CD4-positive, alpha-beta T cell treated with Interferon gamma for 1 hour (primary cell): Measurements from ENCODE around the gene INSL6.
"Not testable (repeated sequence)": the region's sequence is repeated elsewhere in the genome, so short reads cannot be mapped to it uniquely, and the experiment has no call there.

Source experiments
- DNase-seq: peaks from one replicate; pipeline ENCODE4 v3.0.0-alpha.2; 2020

Gene INSL6

GRCh38 chr9:5185220-5185840 is at the start of gene INSL6:
Gene INSL6 (minus strand): TSS chr9:5185639. CDS start chr9:5185602, 37 bp downstream.
- DNase-seq, result no peak

- DNase-seq, result no peak
These were observed 45.8 kb upstream of the INSL6 start, which contains the start of gene INSL4 for GRCh38 chr9:5231212-5231611. Gene INSL4 (plus strand): TSS chr9:5231419. CDS start chr9:5231524, 105 bp downstream.

- no peak for DNase-seq
These were observed 45.1 kb upstream of the INSL6 start for GRCh38 chr9:5230554-5230953.

- no peak for DNase-seq
These were observed 19.6 kb upstream of the INSL6 start for GRCh38 chr9:5205071-5205470.

GRCh38 chr9:5195463-5195862 is 10.0 kb upstream of the INSL6 start:
- DNase-seq, result no peak

- no peak for DNase-seq
These were observed 7.9 kb upstream of the INSL6 start for GRCh38 chr9:5193345-5193744.

- DNase-seq, result no peak
These were observed 6.5 kb upstream of the INSL6 start for GRCh38 chr9:5191985-5192384.

GRCh38 chr9:5188060-5188984 is 2.9 kb upstream of the INSL6 start:
- DNase-seq, result no peak

- DNase-seq, result peak; percentile 60
These were observed 1.2 kb upstream of the INSL6 start for GRCh38 chr9:5186416-5187169.

GRCh38 chr9:5184776-5185175 is 663 bp downstream of the INSL6 start:
- DNase-seq, result no peak

- not testable (repeated sequence) for DNase-seq
These were observed 4.8 kb downstream of the INSL6 start for GRCh38 chr9:5180631-5181030.

GRCh38 chr9:5178126-5178805 is 7.2 kb downstream of the INSL6 start:
- DNase-seq, result peak; percentile 11

- DNase-seq, result no peak
These were observed 39.2 kb downstream of the INSL6 start for GRCh38 chr9:5146241-5146640.

GRCh38 chr9:5144217-5144616 is 41.2 kb downstream of the INSL6 start:
- no peak for DNase-seq

GRCh38 chr9:5140151-5140550 is 45.3 kb downstream of the INSL6 start:
- DNase-seq, result no peak

- no peak for DNase-seq
These were observed 62.9 kb downstream of the INSL6 start for GRCh38 chr9:5122516-5122915.

- DNase-seq, result no peak
These were observed 63.3 kb downstream of the INSL6 start for GRCh38 chr9:5122116-5122515.

- no peak for DNase-seq
These were observed 71.3 kb downstream of the INSL6 start for GRCh38 chr9:5113994-5114748.
